Prostate gland (tissue), 2 donors: ENCODE results near the gene SPPL3. TPM values are rescaled to one million over a fixed set of nuclear protein-coding genes. Genes with fewer than 3 reads are reported as not detected.

Source experiments
- DNase-seq: peaks from one replicate; pipeline ENCODE4 v3.0.0-alpha.2; 2019; ENCODE audit warnings: low spot score
- H3K27ac ChIP-seq, 2 donors: fragments of 200-600 bp; sonication (generic); 2 replicates each; pipeline ENCODE4 v1.5.1; 2017 to 2019
- H3K27me3 ChIP-seq: fragments of 200-600 bp; sonication (generic); replicated peaks from 2 replicates; pipeline ENCODE4 v1.5.1; 2019; ENCODE audit not compliant: insufficient read depth
- H3K36me3 ChIP-seq, 2 donors: fragments of 200-600 bp; sonication (generic); 1 replicate in 1 of 2; 2 replicates in 1 of 2; pipeline versions ENCODE4 v1.5.1 to v1.8.1; 2017 to 2019
- H3K4me1 ChIP-seq: fragments of 200-600 bp; sonication (generic); replicated peaks from 2 replicates; pipeline ENCODE4 v1.5.1; 2019
- H3K4me3 ChIP-seq, 2 donors: fragments of 200-600 bp; sonication (generic); 2 replicates each; pipeline ENCODE4 v1.5.1; 2017 to 2019
- H3K9me3 ChIP-seq: fragments of 200-600 bp; sonication (generic); 2 replicates; pipeline ENCODE4 v1.5.1; 2017
- POLR2A ChIP-seq: fragments of 450-650 bp; IDR thresholded peaks from one replicate; pipeline ENCODE4 v1.6.1; 2016; ENCODE audit warnings: antibody characterized with exemption, mild to moderate bottlenecking
- POLR2AphosphoS5 ChIP-seq: sonication (generic); formaldehyde crosslinking; IDR thresholded peaks from one replicate; pipeline ENCODE4 v1.6.1; 2017; ENCODE audit warnings: antibody characterized with exemption
- WGBS: methylation state at CpG from one replicate; pipeline ENCODE4 v1.1.5; 2018; 5-methylcytosine and 5-hydroxymethylcytosine counted together
- intact Hi-C: fragments of 100-400 bp; cut with DNase I; formaldehyde crosslinking; loops from one replicate; pipeline ENCODE4 v1.14.2; 2022
- total RNA-seq, 2 donors: library from RNA; depleted of rRNA; stranded (reverse); fragments of >200 nt; gene quantifications; one replicate each; pipeline ENCODE4 v1.1.0, GENCODE V29; 2016
- TF ChIP-seq, protein P1 (sequence below), 4 experiments: fragments of 200-600 bp in 2 of 4; fragments of 450-650 bp in 2 of 4; sonication (generic) in 2 of 4; IDR thresholded peaks; 1 replicate in 3 of 4; 2 replicates in 1 of 4; pipeline ENCODE4 v1.5.1; 2016 to 2019; ENCODE audit warnings: antibody characterized with exemption in 4 of 4, mild to moderate bottlenecking in 2 of 4, moderate library complexity in 2 of 4

Gene SPPL3
- total RNA-seq, 2 donors from 2014 or later, result 36.0 to 37.1 TPM

DNA sequence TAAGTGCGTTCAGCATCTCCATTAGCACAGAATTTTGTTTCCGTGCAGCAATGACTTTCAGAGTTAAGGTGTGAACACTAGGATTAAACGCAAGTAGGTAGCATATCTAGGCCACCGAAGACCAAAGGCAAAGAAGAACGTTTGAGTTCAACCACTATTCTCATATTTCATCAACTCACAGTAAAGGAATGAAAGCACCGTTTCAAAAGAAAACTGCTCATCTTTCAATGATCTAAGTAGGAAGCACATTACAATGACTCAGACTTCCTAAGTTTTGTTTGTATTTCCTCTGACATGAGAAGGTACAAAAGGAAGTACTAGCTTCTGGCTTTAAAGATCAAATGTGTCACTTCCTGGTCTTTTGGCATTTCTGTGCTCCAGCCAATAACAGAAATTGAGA is 121.0 kb downstream of the SPPL3 start:
- 68% methylated on average over 6 of the region's 6 CpGs for WGBS
- H3K36me3 ChIP-seq, result no peaks in the 10 kb centered on the region
- H3K9me3 ChIP-seq, result no peaks in the 10 kb centered on the region

DNA sequence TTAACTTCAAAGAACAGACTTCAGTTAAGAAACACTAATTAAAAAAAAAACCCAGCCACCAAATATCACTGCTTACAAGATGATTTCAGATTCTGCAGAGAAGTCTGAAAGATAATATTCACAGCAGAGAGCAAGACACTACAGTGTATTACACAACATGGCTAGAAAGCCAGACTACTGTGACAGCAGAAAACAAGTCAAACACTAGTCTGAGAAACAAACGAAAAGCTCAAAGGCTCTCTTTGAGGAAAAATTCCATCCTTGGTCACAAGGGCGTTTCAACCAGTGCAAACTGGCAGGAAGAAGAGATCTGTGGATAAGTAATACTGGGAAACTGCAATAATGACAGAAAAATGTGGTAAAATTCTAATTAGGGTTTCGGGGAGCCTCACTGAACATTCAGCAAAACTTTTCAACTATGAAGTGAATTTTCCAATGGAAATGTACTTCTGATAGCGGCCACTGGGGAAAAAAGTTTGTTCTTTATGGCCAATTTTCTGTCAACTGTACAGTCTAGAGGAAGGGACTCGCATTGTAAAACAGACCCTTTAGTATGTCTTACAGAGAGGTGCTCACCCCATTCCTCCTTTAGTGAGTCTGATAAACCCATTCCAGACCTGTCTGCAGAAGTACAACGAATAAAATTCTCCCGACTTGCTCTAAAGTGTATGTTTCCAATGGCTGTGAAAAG is 128.2 kb downstream of the SPPL3 start:
- WGBS, result 77% methylated on average over 7 of the region's 7 CpGs
- intact Hi-C loops, result no loop called here
- TF ChIP-seq, protein P1, sequence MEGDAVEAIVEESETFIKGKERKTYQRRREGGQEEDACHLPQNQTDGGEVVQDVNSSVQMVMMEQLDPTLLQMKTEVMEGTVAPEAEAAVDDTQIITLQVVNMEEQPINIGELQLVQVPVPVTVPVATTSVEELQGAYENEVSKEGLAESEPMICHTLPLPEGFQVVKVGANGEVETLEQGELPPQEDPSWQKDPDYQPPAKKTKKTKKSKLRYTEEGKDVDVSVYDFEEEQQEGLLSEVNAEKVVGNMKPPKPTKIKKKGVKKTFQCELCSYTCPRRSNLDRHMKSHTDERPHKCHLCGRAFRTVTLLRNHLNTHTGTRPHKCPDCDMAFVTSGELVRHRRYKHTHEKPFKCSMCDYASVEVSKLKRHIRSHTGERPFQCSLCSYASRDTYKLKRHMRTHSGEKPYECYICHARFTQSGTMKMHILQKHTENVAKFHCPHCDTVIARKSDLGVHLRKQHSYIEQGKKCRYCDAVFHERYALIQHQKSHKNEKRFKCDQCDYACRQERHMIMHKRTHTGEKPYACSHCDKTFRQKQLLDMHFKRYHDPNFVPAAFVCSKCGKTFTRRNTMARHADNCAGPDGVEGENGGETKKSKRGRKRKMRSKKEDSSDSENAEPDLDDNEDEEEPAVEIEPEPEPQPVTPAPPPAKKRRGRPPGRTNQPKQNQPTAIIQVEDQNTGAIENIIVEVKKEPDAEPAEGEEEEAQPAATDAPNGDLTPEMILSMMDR (IDR thresholded peaks at IDR 0.05), result peak in 1 of 4 experiments; percentile 13
- no peak for TF ChIP-seq POLR2AphosphoS5

More for the DNA sequence above, 121.0 kb downstream of the SPPL3 start:
- Histone ChIP-seq H3K4me1 (no peaks in the 10 kb centered on the region), H3K27ac (no peak overlapping the region), H3K4me3 (no peak overlapping the region), H3K27me3 (no peaks in the 10 kb centered on the region)
- no peak for TF ChIP-seq POLR2A
- peak; percentile 36 for TF ChIP-seq POLR2AphosphoS5
- intact Hi-C loops, result no loop called here
- DNase-seq, result no peak

DNA sequence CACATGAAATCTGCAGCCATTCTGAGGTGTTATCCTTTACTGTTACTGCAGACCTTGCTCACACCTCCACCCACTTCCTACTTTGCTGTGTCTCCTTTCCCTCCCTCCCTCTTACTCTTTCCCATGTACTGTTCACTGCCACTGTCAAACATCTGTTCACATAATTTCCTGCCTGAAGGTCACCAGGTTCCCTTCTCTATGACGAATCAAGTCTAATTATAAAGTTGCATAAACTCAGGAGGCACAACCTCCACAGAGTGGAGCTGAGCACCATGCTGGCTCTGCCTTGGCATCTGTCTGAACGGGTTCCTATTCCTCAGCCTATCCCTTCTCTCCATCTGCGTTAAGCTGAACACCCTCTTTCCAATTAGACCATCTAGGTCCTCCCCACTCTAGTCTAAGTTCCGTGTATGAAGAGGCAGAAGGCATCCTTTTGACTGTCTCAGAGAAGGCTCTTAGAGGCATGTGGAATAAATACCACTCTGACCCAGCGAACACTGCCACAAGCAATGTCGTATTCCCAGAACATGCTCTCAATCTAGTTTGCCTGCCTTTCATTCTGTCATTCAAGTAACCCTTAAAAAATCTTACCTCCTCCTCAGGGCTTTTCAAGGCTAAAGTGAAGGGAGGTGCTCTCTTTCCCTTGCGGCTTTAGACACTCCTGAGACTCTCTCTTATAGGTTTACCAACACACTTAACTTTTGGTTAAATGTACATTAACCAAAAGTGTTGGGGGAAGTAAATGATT is 129.8 kb downstream of the SPPL3 start:
- Histone ChIP-seq H3K36me3 (no peaks in the 10 kb centered on the region), H3K9me3 (no peaks in the 10 kb centered on the region), H3K27ac (no peak overlapping the region), H3K4me3 (no peak overlapping the region), H3K4me1 (no peaks in the 10 kb centered on the region), H3K27me3 (no peaks in the 10 kb centered on the region)
- DNase-seq, result no peak
- 88% methylated on average over 7 of the region's 7 CpGs for WGBS
- TF ChIP-seq POLR2A (no peak), POLR2AphosphoS5 (no peak)
- TF ChIP-seq, protein P1 (IDR thresholded peaks at IDR 0.05), result no peak
- intact Hi-C loops, result no loop called here

More for the DNA sequence above, 128.2 kb downstream of the SPPL3 start:
- H3K4me3 ChIP-seq, result no peak overlapping the region
- no peaks in the 10 kb centered on the region for H3K4me1 ChIP-seq
- no peaks in the 10 kb centered on the region for H3K36me3 ChIP-seq
- H3K27ac ChIP-seq, result no peak overlapping the region
- no peak for DNase-seq
- no peaks in the 10 kb centered on the region for H3K9me3 ChIP-seq
- H3K27me3 ChIP-seq, result no peaks in the 10 kb centered on the region

DNA sequence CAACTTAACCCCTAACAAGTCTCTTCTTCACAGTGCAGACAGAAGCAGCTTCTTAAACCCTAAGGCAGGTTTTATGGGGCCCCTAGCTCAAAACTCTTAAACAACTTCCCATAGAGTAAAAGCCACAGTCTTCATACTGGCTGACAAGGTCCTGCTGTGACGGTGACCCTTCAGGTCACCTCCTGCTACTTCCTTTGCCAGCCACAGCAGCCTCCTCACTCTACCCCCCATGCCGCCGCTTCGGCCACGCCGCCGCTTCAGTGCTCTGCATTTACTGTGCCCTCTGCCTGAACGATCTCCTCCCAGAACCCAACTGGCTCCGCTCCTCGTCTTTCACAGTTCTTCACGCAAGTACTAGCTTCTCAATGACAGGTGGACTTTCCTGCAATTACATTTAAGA is 133.1 kb downstream of the SPPL3 start:
- Histone ChIP-seq H3K4me3 (no peak overlapping the region), H3K36me3 (peaks cover 2 to 20% of the 10 kb centered on the region in 2 donors), H3K9me3 (no peaks in the 10 kb centered on the region), H3K4me1 (no peaks in the 10 kb centered on the region), H3K27ac (no peak overlapping the region), H3K27me3 (no peaks in the 10 kb centered on the region)
- TF ChIP-seq POLR2AphosphoS5 (no peak), POLR2A (no peak)
- TF ChIP-seq, protein P1 (IDR thresholded peaks at IDR 0.05), result no peak
- DNase-seq, result no peak
- intact Hi-C loops, result no loop called here
- 84% methylated on average over 11 of the region's 11 CpGs for WGBS

DNA sequence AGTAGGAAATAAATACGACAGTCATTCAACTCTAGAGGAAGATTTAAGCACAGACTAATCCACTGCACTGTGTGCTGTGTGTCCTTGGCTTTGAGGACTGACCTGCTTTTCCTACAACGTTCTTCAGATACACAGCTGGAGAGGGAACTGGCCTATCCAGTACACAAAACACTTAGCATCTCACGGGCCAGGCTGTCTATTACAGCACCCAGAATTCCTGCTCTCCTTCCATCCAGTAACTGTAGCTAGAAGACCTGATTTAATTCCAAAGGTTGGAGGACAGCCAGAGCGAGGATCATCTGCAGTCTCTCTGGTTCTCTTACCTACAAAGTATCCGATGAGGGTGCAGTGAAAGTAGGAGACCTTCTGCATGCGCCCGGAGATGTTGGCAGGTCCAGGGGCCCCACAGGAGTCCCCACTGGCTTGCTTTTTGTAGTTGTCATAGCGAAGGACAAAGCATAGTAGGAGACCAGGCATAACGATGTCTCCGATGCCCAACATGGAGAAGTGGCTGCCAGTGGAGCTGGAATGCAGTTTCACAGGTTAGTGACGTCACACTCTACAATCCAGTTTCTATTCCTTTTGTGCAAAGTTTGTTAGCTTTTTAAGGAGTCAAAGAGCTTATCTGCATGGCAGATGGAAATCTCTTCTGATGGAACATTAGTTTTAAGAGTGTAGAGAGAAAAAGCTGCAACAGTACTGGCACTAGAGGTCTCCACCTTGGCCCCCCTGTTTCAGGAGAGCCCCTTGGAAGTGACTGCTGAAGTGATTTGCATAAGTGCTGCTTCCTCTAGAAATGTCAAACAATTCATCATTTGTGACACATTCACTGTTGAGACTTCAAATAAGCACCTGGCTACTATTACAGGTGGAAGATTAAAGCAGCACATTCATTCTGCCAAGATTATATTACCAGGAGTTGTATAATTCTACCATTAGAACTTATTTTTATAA is 136.8 kb downstream of the SPPL3 start:
- no peaks in the 10 kb centered on the region for H3K27me3 ChIP-seq
- 65% methylated on average over 11 of the region's 11 CpGs for whole genome bisulfite sequencing
- H3K36me3 ChIP-seq, result peaks cover 3 to 26% of the 10 kb centered on the region in 2 donors
- no peak overlapping the region for H3K4me3 ChIP-seq
- no peaks in the 10 kb centered on the region for H3K9me3 ChIP-seq
- no peak for DNase-seq
- H3K4me1 ChIP-seq, result no peaks in the 10 kb centered on the region
- TF ChIP-seq POLR2A (no peak), POLR2AphosphoS5 (no peak)
- TF ChIP-seq, protein P1 (IDR thresholded peaks at IDR 0.05), result no peak
- intact Hi-C loops, result no loop called here
- no peak overlapping the region for H3K27ac ChIP-seq
